Activated CD4-positive, alpha-beta T cell treated with anti-CD3 and anti-CD28 coated beads, Interleukin-2, amount 10 ng/mL, durations not matched to agents 7 days and 5 days (primary cell): Measurements from ENCODE around the gene MPZL3. TPM values are rescaled to one million over a fixed set of nuclear protein-coding genes. Genes with fewer than 3 reads are reported as not detected.
A peak's percentile ranks its signal among the peaks of the same experiment; 100 is the strongest.
"Not testable (repeated sequence)": the region's sequence is repeated elsewhere in the genome, so short reads cannot be mapped to it uniquely, and the experiment has no call there.

Experiments
- CTCF ChIA-PET: fragments of 350-600 bp; sonication (Branson Sonifier 250); formaldehyde crosslinking; loops from one replicate; lab custom pipeline; 2021; ENCODE audit warnings: antibody characterized with exemption; lab: Charles Lee
- POLR2A ChIA-PET: fragments of 350-600 bp; sonication (Branson Sonifier 250); formaldehyde crosslinking; loops from one replicate; lab custom pipeline; 2021; ENCODE audit warnings: antibody characterized with exemption; lab: Charles Lee
- DNase-seq: peaks from one replicate; pipeline ENCODE4 v3.0.0-alpha.2; 2020
- H3K27ac Mint-ChIP-seq: one replicate; pipeline ENCODE4 v1.8.0; 2021; ENCODE audit warnings: mild to moderate bottlenecking, moderate library complexity, mixed read lengths
- H3K27me3 Mint-ChIP-seq: one replicate; pipeline ENCODE4 v1.8.0; 2021; ENCODE audit warnings: mixed read lengths
- H3K36me3 Mint-ChIP-seq: one replicate; pipeline ENCODE4 v1.8.0; 2021; ENCODE audit warnings: low read depth, mixed read lengths
- H3K4me1 Mint-ChIP-seq: one replicate; pipeline ENCODE4 v1.8.0; 2021; ENCODE audit warnings: mixed read lengths
- H3K4me3 Mint-ChIP-seq: one replicate; pipeline ENCODE4 v1.8.0; 2021; ENCODE audit warnings: mild to moderate bottlenecking, moderate library complexity, mixed read lengths
- H3K9me3 Mint-ChIP-seq: one replicate; pipeline ENCODE4 v1.8.0; 2021; ENCODE audit warnings: mixed read lengths
- total RNA-seq, 2 experiments: library from RNA; stranded (reverse); gene quantifications; one replicate each; pipeline ENCODE4 v1.2.3, GENCODE V29; 2021

Gene MPZL3
- total RNA-seq, 2 experiments from 2014 or later, result 21.2 to 22.0 TPM

DNA sequence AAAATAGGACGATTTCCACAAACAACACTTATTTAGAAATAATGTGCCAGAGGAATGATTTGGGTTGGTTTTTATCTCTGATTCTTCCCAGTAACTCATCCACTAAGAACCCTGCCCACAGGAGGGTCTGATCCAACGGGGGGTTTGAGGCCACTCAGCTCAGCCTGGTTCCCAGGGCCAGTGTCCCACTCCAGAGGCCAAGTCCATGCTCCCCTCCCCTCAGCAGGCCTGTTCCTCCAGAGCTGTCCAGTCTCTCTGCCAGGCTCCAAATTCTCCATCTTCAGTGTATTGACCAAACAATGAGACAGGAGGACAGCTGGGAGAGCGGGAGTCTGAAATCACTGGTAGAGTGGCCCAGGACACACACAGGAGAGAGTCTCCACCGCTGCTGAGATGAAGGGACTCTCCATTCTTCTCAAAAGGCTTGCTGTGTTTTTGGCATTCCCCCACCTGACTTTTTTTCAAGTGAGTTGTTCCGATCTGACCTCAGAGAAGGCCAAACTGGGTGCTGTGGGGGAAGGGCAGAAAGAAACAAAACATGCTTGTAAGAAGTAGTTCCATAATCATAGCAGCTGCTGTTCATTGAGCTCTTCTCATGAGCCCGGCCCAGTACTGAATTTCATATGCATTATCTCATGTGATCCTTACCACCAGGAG lies 58.1 kb downstream of the MPZL3 start:
- peaks cover 19% of the 10 kb centered on the region for H3K9me3 Mint-ChIP-seq
- H3K27ac Mint-ChIP-seq, result no peak overlapping the region
- ChIA-PET CTCF (no interaction called here), POLR2A (no interaction called here)
- no peak for DNase-seq
- no peak overlapping the region for H3K4me3 Mint-ChIP-seq
- H3K36me3 Mint-ChIP-seq, result peaks cover 73% of the 10 kb centered on the region
- peaks cover 13% of the 10 kb centered on the region for H3K27me3 Mint-ChIP-seq
- peaks cover 10% of the 10 kb centered on the region for H3K4me1 Mint-ChIP-seq

DNA sequence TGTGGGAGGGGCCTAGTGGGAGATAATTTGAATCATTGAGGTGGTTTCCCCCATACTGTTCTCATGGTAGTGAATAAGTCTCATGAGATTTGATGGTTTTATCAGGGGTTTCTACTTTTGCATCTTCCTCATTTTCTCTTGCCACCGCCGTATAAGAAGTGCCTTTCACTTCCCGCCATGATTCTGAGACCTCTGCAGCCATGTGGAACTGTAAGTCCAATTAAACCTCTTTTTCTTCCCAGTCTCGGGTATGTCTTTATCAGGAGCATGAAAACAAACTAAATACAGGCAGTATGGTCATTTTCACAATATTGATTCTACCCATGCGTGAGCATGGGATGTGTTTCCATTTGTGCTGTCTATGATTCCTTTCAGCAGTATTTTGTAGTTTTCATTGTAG lies 59.3 kb downstream of the MPZL3 start:
- DNase-seq, POLR2A ChIA-PET, H3K4me3 Mint-ChIP-seq, H3K4me1 Mint-ChIP-seq, CTCF ChIA-PET, H3K27ac Mint-ChIP-seq: not testable (repeated sequence)
- Mint-ChIP-seq H3K36me3 (peaks cover 65% of the 10 kb centered on the region), H3K9me3 (peaks cover 19% of the 10 kb centered on the region), H3K27me3 (peaks cover 17% of the 10 kb centered on the region)

- not testable (repeated sequence) for H3K27ac Mint-ChIP-seq, DNase-seq, H3K4me3 Mint-ChIP-seq, H3K4me1 Mint-ChIP-seq
- ChIA-PET POLR2A (interaction anchor here (0.9 kb wide), 1 partner anchor 10 kb away, joined by 3 read pairs; no protein-coding TSS in a partner anchor), CTCF (interaction anchor here (1.1 to 1.5 kb wide), 2 partner anchors 23 to 61 kb away, joined by 4 read pairs; partner anchors contain the start of gene MPZL3)
- Mint-ChIP-seq H3K36me3 (peaks cover 49% of the 10 kb centered on the region), H3K27me3 (peaks cover 27% of the 10 kb centered on the region), H3K9me3 (peaks cover 19% of the 10 kb centered on the region)
Observed at GRCh38 chr11:118190942-118191506, 61.1 kb downstream of the MPZL3 start.

- Mint-ChIP-seq H3K27me3 (peaks cover 39% of the 10 kb centered on the region), H3K27ac (no peak overlapping the region), H3K9me3 (peaks cover 10% of the 10 kb centered on the region), H3K36me3 (peaks cover 8% of the 10 kb centered on the region), H3K4me1 (no peaks in the 10 kb centered on the region), H3K4me3 (no peak overlapping the region)
- ChIA-PET CTCF (interaction anchor here (0.6 to 1.3 kb wide), 2 partner anchors 12 kb away, joined by 4 to 5 read pairs; no protein-coding TSS in a partner anchor), POLR2A (no interaction called here)
- no peak for DNase-seq
Observed at GRCh38 chr11:118186346-118187107, 65.6 kb downstream of the MPZL3 start.

GRCh38 chr11:118184784-118185579 lies 67.2 kb downstream of the MPZL3 start:
- no peak for DNase-seq
- Mint-ChIP-seq H3K9me3 (no peaks in the 10 kb centered on the region), H3K27me3 (peaks cover 34% of the 10 kb centered on the region), H3K4me1 (peaks cover 6% of the 10 kb centered on the region), H3K4me3 (no peak overlapping the region), H3K36me3 (no peaks in the 10 kb centered on the region), H3K27ac (no peak overlapping the region)
- CTCF ChIA-PET, result interaction anchor here (1.3 to 1.5 kb wide), 3 partner anchors 13 to 14 kb away, joined by 3 to 6 read pairs (median 5); no protein-coding TSS in a partner anchor
- POLR2A ChIA-PET, result interaction anchor here (0.6 kb wide), 1 partner anchor 610 kb away, joined by 3 read pairs; no protein-coding TSS in a partner anchor

- H3K4me3 Mint-ChIP-seq, H3K27ac Mint-ChIP-seq, DNase-seq, H3K36me3 Mint-ChIP-seq, H3K4me1 Mint-ChIP-seq, H3K9me3 Mint-ChIP-seq: not testable (repeated sequence)
- POLR2A ChIA-PET, result interaction anchor here (0.5 kb wide), 1 partner anchor 251 kb away, joined by 3 read pairs; no protein-coding TSS in a partner anchor
- CTCF ChIA-PET, result interaction anchor here (1.4 to 1.5 kb wide), 2 partner anchors 12 to 13 kb away, joined by 3 to 6 read pairs; no protein-coding TSS in a partner anchor
- H3K27me3 Mint-ChIP-seq, result peaks cover 23% of the 10 kb centered on the region
Observed at GRCh38 chr11:118183691-118184090, 68.5 kb downstream of the MPZL3 start.

GRCh38 chr11:118180300-118180703 lies 71.9 kb downstream of the MPZL3 start:
- Mint-ChIP-seq H3K27ac (no peak overlapping the region), H3K4me1 (peaks cover 8% of the 10 kb centered on the region), H3K36me3 (no peaks in the 10 kb centered on the region), H3K4me3 (no peak overlapping the region), H3K9me3 (no peaks in the 10 kb centered on the region), H3K27me3 (peaks cover 22% of the 10 kb centered on the region)
- CTCF ChIA-PET, result interaction anchor here (0.7 to 3.6 kb wide), 4 partner anchors 10 to 428 kb away, joined by 3 to 44 read pairs (median 6); no protein-coding TSS in a partner anchor
- POLR2A ChIA-PET, result interaction anchor here (0.7 to 1.1 kb wide), 2 partner anchors 11 to 72 kb away, joined by 3 to 4 read pairs; partner anchors contain the start of gene MPZL3
- DNase-seq, result peak; percentile 29

- ChIA-PET CTCF (no interaction called here), POLR2A (no interaction called here)
- Mint-ChIP-seq H3K27ac (no peak overlapping the region), H3K36me3 (no peaks in the 10 kb centered on the region), H3K4me1 (peaks cover 10% of the 10 kb centered on the region), H3K4me3 (no peak overlapping the region), H3K9me3 (no peaks in the 10 kb centered on the region), H3K27me3 (peaks cover 11% of the 10 kb centered on the region)
- DNase-seq, result no peak
Observed at GRCh38 chr11:118176778-118177134, 75.4 kb downstream of the MPZL3 start.

Other genes starting within 250 kb of the MPZL3 start
- gene TMPRSS4, start 175.3 kb downstream of the MPZL3 start, total RNA-seq, result not detected
- under 1 TPM; 0.27 TPM for gene SMIM35, start 165.4 kb downstream of the MPZL3 start, total RNA-seq
- under 1 TPM in 1 of 2 experiments, not detected in 1; 0.10 TPM for gene SCN4B, start 99.5 kb downstream of the MPZL3 start, total RNA-seq
- not detected for gene SCN2B, start 75.7 kb downstream of the MPZL3 start, total RNA-seq
- 100 to 1,000 TPM; 117 to 122 TPM for gene JAML, start 27.4 kb downstream of the MPZL3 start, total RNA-seq
- gene MPZL2, start 11.9 kb upstream of the MPZL3 start, total RNA-seq, result 1 to 10 TPM; 5.5 to 6.0 TPM
- gene CD3E, start 52.4 kb upstream of the MPZL3 start, total RNA-seq, result 100 to 1,000 TPM; 680 to 841 TPM
- 100 to 1,000 TPM; 489 to 557 TPM for gene CD3D, start 90.3 kb upstream of the MPZL3 start, total RNA-seq
- gene CD3G, start 92.0 kb upstream of the MPZL3 start, total RNA-seq, result 100 to 1,000 TPM; 264 to 268 TPM
- gene UBE4A, start 107.2 kb upstream of the MPZL3 start, total RNA-seq, result 10 to 100 TPM; 42.6 to 49.1 TPM
- 100 to 1,000 TPM; 195 to 272 TPM for gene ATP5MG, start 149.2 kb upstream of the MPZL3 start, total RNA-seq
- 100 to 1,000 TPM in 1 of 2 experiments, 10 to 100 TPM in 1; 93.4 to 102 TPM for gene KMT2A, start 184.1 kb upstream of the MPZL3 start, total RNA-seq